Endothelial cell of umbilical vein (primary cell): ENCODE results near the gene PUS3. TPM values are rescaled to one million over a fixed set of nuclear protein-coding genes. Genes with fewer than 3 reads are reported as not detected.

Experiments used
- BruUV-seq: library from RNA; stranded (reverse); fragments of 400-500 nt; replicated peaks from 2 replicates; lab custom pipeline; 2021; lab: Mats Ljungman, UMichigan
- CTCF ChIA-PET: fragments of 300-600, 350-600 bp; sonication (Branson Sonifier 250); formaldehyde crosslinking; loops from one replicate; lab custom pipeline; 2021; ENCODE audit warnings: antibody characterized with exemption, inconsistent platforms; lab: Charles Lee
- POLR2A ChIA-PET: fragments of 300-600, 350-600 bp; sonication (Branson Sonifier 250); formaldehyde crosslinking; loops from one replicate; lab custom pipeline; 2021; ENCODE audit warnings: antibody characterized with exemption, inconsistent platforms; lab: Charles Lee
- DNase-seq: peaks from one replicate; pipeline ENCODE4 v3.0.0-alpha.2; 2011; ENCODE audit warnings: low read depth, low spot score
- FAIRE-seq: peaks from 2 replicates; lab custom pipeline; 2011; peaks lifted over from hg19 to GRCh38; lab: Jason Lieb, UNC
- H2AFZ ChIP-seq: 2 replicates; pipeline ENCODE4 v1.6.0; 2012; ENCODE audit warnings: low read depth, low read length, control low read depth, inconsistent platforms
- H3K27ac ChIP-seq: 2 replicates; pipeline ENCODE4 v1.5.1; 2011; ENCODE audit warnings: low read depth, mild to moderate bottlenecking, control low read depth, low read length, moderate library complexity; ENCODE audit not compliant: insufficient read depth
- H3K27me3 ChIP-seq, 2 experiments: 2 replicates each; pipeline versions ENCODE4 v1.6.0 to v1.6.1; 2011; ENCODE audit warnings: low read length in 2 of 2, mixed read lengths in 1 of 2; ENCODE audit not compliant: control insufficient read depth in 2 of 2, insufficient read depth in 2 of 2
- H3K36me3 ChIP-seq, 2 experiments: 2 replicates in 1 of 2; 3 replicates in 1 of 2; pipeline ENCODE4 v1.5.1; 2011; ENCODE audit warnings: low read length in 2 of 2, mild to moderate bottlenecking in 1 of 2, moderate library complexity in 1 of 2; ENCODE audit not compliant: control insufficient read depth in 2 of 2, insufficient read depth in 2 of 2; ENCODE audit errors: extremely low read depth in 1 of 2
- H3K4me1 ChIP-seq: 3 replicates; pipeline ENCODE4 v1.5.1; 2011; ENCODE audit warnings: mild to moderate bottlenecking, low read length; ENCODE audit not compliant: control insufficient read depth, insufficient read depth; ENCODE audit errors: extremely low read depth
- H3K4me2 ChIP-seq: 2 replicates; pipeline ENCODE4 v1.6.1; 2011; ENCODE audit warnings: low read length, control low read depth, mixed read lengths; ENCODE audit not compliant: insufficient read depth
- H3K4me3 ChIP-seq, 3 experiments: fragments of 200-600 bp in 1 of 3; sonication (generic), shearing (Covaris generic) in 1 of 3; replicated peaks in 1 of 3; 2 replicates each; pipeline ENCODE4 v1.5.1; 2011 to 2016; ENCODE audit warnings: control low read depth in 3 of 3, low read length in 3 of 3, mild to moderate bottlenecking in 2 of 3, inconsistent platforms in 1 of 3, low read depth in 1 of 3, moderate library complexity in 1 of 3; ENCODE audit not compliant: insufficient read depth in 1 of 3
- H3K79me2 ChIP-seq: 2 replicates; pipeline ENCODE4 v1.6.0; 2012; ENCODE audit warnings: low read length, inconsistent platforms; ENCODE audit not compliant: control insufficient read depth, insufficient read depth
- H3K9ac ChIP-seq: replicated peaks from 2 replicates; pipeline ENCODE3; 2011; ENCODE audit warnings: low read length, control low read depth; ENCODE audit not compliant: insufficient read depth; ENCODE audit errors: extremely low read depth
- H3K9me1 ChIP-seq: replicated peaks from 3 replicates; pipeline ENCODE4 v1.6.0; 2011; ENCODE audit warnings: mild to moderate bottlenecking, low read length; ENCODE audit not compliant: control insufficient read depth, insufficient read depth; ENCODE audit errors: extremely low read depth
- H3K9me3 ChIP-seq: replicated peaks from 2 replicates; pipeline ENCODE4 v1.5.1; 2012; ENCODE audit warnings: low read length, inconsistent platforms; ENCODE audit not compliant: control insufficient read depth, insufficient read depth
- H4K20me1 ChIP-seq: replicated peaks from 2 replicates; pipeline ENCODE3; 2011; ENCODE audit warnings: mild to moderate bottlenecking, low read length; ENCODE audit not compliant: control insufficient read depth, insufficient read depth; ENCODE audit errors: extremely low read depth
- EZH2 ChIP-seq: IDR thresholded peaks from 2 replicates; pipeline ENCODE4 v1.6.1; 2012; ENCODE audit warnings: borderline replicate concordance, low read depth, mild to moderate bottlenecking, moderate library complexity, low read length, inconsistent platforms; ENCODE audit not compliant: severe bottlenecking
- FOS ChIP-seq: IDR thresholded peaks from 2 replicates; pipeline ENCODE4 v1.6.1; 2011; ENCODE audit warnings: mild to moderate bottlenecking, low read length, moderate library complexity, borderline replicate concordance; ENCODE audit not compliant: insufficient read depth
- GATA2 ChIP-seq: IDR thresholded peaks from 2 replicates; pipeline ENCODE4 v1.7.0; 2011; ENCODE audit warnings: low read depth, mild to moderate bottlenecking, moderate library complexity, mixed read lengths, low read length; ENCODE audit not compliant: insufficient read length, insufficient read depth
- JUN ChIP-seq: IDR thresholded peaks from 2 replicates; pipeline ENCODE4 v1.6.1; 2011; ENCODE audit warnings: borderline replicate concordance, low read depth; ENCODE audit not compliant: insufficient read length, insufficient read depth
- MAX ChIP-seq: IDR thresholded peaks from 2 replicates; pipeline ENCODE4 v1.6.1; 2011; ENCODE audit not compliant: insufficient read depth, insufficient read length
- MYC ChIP-seq: IDR thresholded peaks from one replicate; pipeline ENCODE4 v1.6.1; 2011; ENCODE audit warnings: mild to moderate bottlenecking, low read depth, low read length
- POLR2A ChIP-seq: IDR thresholded peaks from 2 replicates; pipeline ENCODE4 v1.6.1; 2012; ENCODE audit warnings: low read depth, mild to moderate bottlenecking, control low read depth, low read length
- POLR2AphosphoS5 ChIP-seq: IDR thresholded peaks from 2 replicates; pipeline ENCODE4 v1.6.1; 2012; ENCODE audit warnings: low read depth, mild to moderate bottlenecking, control low read depth, low read length, moderate library complexity; ENCODE audit not compliant: insufficient read depth
- dilution Hi-C: fragments of 300-500 bp; cut with MboI; formaldehyde crosslinking; loops from one replicate; pipeline ENCODE4 v1.15.0; 2019; ENCODE audit warnings: low sequenced_read_pairs; ENCODE audit not compliant: extremely low pct_ligation_motif_present
- intact Hi-C: fragments of 100-400 bp; cut with micrococcal nuclease; formaldehyde crosslinking; loops from one replicate; pipeline ENCODE4 v1.10.0; 2022
- polyA plus RNA-seq, 4 experiments: library from polyadenylated mRNA; depleted of rRNA in 3 of 4; stranded (reverse) in 3 of 4; unstranded in 1 of 4; fragments of >200 nt; gene quantifications; 2 replicates each; pipeline versions ENCODE4 v1.2.1 to v1.2.3, GENCODE V29; 2011 to 2012; ENCODE audit warnings: missing spikeins in 1 of 4
- total RNA-seq: library from RNA; stranded (reverse); gene quantifications from 2 replicates; pipeline ENCODE4 v1.2.3, GENCODE V29; 2021
- TF ChIP-seq, protein P1 (sequence below), 2 donors: IDR thresholded peaks; 1 replicate in 1 of 2; 2 replicates in 1 of 2; pipeline ENCODE4 v1.5.1; 2011; ENCODE audit warnings: low read length in 2 of 2, mild to moderate bottlenecking in 2 of 2, moderate library complexity in 2 of 2, control low read depth in 1 of 2, inconsistent platforms in 1 of 2, low read depth in 1 of 2; ENCODE audit not compliant: insufficient read depth in 1 of 2; ENCODE audit errors: extremely low read depth in 1 of 2

Gene PUS3
- total and polyA plus RNA-seq, 2 donors (not counting 3 experiments of a cell fraction or from before 2014, with no cell fraction given): 5.1 to 10.3 TPM

- no peaks in the 10 kb centered on the region for H3K9me3 ChIP-seq
- CTCF ChIA-PET: interaction anchor here (1.2 to 1.7 kb wide), 2 partner anchors 9 to 244 kb away, joined by 3 to 4 read pairs; no protein-coding TSS in a partner anchor
- no peak for FAIRE-seq
- H3K4me1 ChIP-seq: no peaks in the 10 kb centered on the region
- BruUV-seq: no TSS peak
- no peaks in the 10 kb centered on the region for H3K36me3 ChIP-seq
- TF ChIP-seq MYC (no peak), EZH2 (no peak), GATA2 (no peak), POLR2AphosphoS5 (no peak), MAX (no peak), FOS (no peak), POLR2A (no peak), JUN (no peak)
- TF ChIP-seq, protein P1, sequence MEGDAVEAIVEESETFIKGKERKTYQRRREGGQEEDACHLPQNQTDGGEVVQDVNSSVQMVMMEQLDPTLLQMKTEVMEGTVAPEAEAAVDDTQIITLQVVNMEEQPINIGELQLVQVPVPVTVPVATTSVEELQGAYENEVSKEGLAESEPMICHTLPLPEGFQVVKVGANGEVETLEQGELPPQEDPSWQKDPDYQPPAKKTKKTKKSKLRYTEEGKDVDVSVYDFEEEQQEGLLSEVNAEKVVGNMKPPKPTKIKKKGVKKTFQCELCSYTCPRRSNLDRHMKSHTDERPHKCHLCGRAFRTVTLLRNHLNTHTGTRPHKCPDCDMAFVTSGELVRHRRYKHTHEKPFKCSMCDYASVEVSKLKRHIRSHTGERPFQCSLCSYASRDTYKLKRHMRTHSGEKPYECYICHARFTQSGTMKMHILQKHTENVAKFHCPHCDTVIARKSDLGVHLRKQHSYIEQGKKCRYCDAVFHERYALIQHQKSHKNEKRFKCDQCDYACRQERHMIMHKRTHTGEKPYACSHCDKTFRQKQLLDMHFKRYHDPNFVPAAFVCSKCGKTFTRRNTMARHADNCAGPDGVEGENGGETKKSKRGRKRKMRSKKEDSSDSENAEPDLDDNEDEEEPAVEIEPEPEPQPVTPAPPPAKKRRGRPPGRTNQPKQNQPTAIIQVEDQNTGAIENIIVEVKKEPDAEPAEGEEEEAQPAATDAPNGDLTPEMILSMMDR (IDR thresholded peaks at IDR 0.05; ENCODE audit: extremely low read depth in 1 of 2, insufficient read depth in 1 of 2, low read depth in 1 of 2, low read length in 2 of 2): no peak
- H3K9ac ChIP-seq: no peak overlapping the region
- POLR2A ChIA-PET: no interaction called here
- no peak overlapping the region for H3K4me2 ChIP-seq
- H3K4me3 ChIP-seq: no peak overlapping the region
- no peaks in the 10 kb centered on the region for H3K79me2 ChIP-seq
- H2AFZ ChIP-seq: no peak overlapping the region
- no peak for DNase-seq
- H3K9me1 ChIP-seq: no peaks in the 10 kb centered on the region
- no peaks in the 10 kb centered on the region for H4K20me1 ChIP-seq
- no peaks in the 10 kb centered on the region for H3K27me3 ChIP-seq
- no peak overlapping the region for H3K27ac ChIP-seq
- intact Hi-C loops: no loop called here
- dilution Hi-C loops: no loop called here
Measured at GRCh38 chr11:125949271-125950177, 46.5 kb upstream of the PUS3 start.
